HepG2 (cell line): ENCODE measurements around the gene ADRM1. TPM values are rescaled to one million over a fixed set of nuclear protein-coding genes. Genes with fewer than 3 reads are reported as not detected.
A peak's percentile ranks its signal among the peaks of the same experiment; 100 is the strongest.

Experiments
- ASH2L ChIP-seq: fragments of 300-600, 200-600 bp; sonication (generic); IDR thresholded peaks from 2 replicates; pipeline ENCODE4 v1.7.0; 2017; ENCODE audit warnings: low read depth, mild to moderate bottlenecking, moderate library complexity, mixed read lengths, low read length; ENCODE audit not compliant: insufficient read length
- HOXA5 ChIP-seq: sonication (generic); formaldehyde crosslinking; IDR thresholded peaks from 2 replicates; pipeline ENCODE4 v1.4.0; 2020; ENCODE audit warnings: missing genetic modification reagents
- JDP2 ChIP-seq: sonication (generic); formaldehyde crosslinking; IDR thresholded peaks from 2 replicates; pipeline ENCODE4 v1.8.1; 2022; ENCODE audit warnings: missing genetic modification reagents, borderline replicate concordance
- KLF15 ChIP-seq: sonication (generic); formaldehyde crosslinking; IDR thresholded peaks from 2 replicates; pipeline ENCODE4 v1.8.1; 2023; ENCODE audit warnings: borderline replicate concordance, mild to moderate bottlenecking, inconsistent platforms, missing genetic modification reagents, mixed read lengths
- LCORL ChIP-seq, 2 experiments: fragments of 450-650 bp in 1 of 2; sonication (generic) in 1 of 2; formaldehyde crosslinking in 1 of 2; IDR thresholded peaks; 2 replicates each; pipeline versions ENCODE4 v1.5.0 to v1.6.1; 2017 to 2020; ENCODE audit warnings: antibody characterized with exemption in 1 of 2, missing genetic modification reagents in 1 of 2
- MBNL3 ChIP-seq: fragments of 250-450 bp; sonication (Bioruptor Pico); conservative IDR thresholded peaks from 2 replicates; pipeline ENCODE4 v1.8.0; 2022; ENCODE audit warnings: mild to moderate bottlenecking, inconsistent platforms
- MIER2 ChIP-seq: IDR thresholded peaks from 2 replicates; pipeline ENCODE4 v1.6.1; 2016; ENCODE audit warnings: missing biosample characterization, missing genetic modification reagents
- MLLT10 ChIP-seq: sonication (generic); formaldehyde crosslinking; IDR thresholded peaks from 2 replicates; pipeline ENCODE4 v1.4.0; 2020; ENCODE audit warnings: missing genetic modification reagents
- PBX3 ChIP-seq: sonication (generic); formaldehyde crosslinking; IDR thresholded peaks from 2 replicates; pipeline ENCODE4 v1.8.1; 2023; ENCODE audit warnings: missing genetic modification reagents, inconsistent platforms, borderline replicate concordance
- PITX1 ChIP-seq: sonication (generic); formaldehyde crosslinking; IDR thresholded peaks from 2 replicates; pipeline ENCODE4 v1.5.1; 2020; ENCODE audit warnings: mild to moderate bottlenecking, missing genetic modification reagents
- PLRG1 ChIP-seq: fragments of 450-650 bp; conservative IDR thresholded peaks from 2 replicates; pipeline ENCODE4 v1.6.1; 2016
- PTBP1 ChIP-seq: fragments of 200-400 bp; formaldehyde crosslinking; IDR thresholded peaks from 2 replicates; pipeline ENCODE4 v1.6.1; 2018; ENCODE audit warnings: low read length, low read depth; ENCODE audit not compliant: poor library complexity, severe bottlenecking
- RNF2 ChIP-seq: fragments of 450-650 bp; conservative IDR thresholded peaks from 2 replicates; pipeline ENCODE4 v1.6.1; 2016; ENCODE audit warnings: low read depth
- SAP130 ChIP-seq: IDR thresholded peaks from 2 replicates; pipeline ENCODE4 v1.6.1; 2016; ENCODE audit warnings: low read depth
- SOX6 ChIP-seq, 2 experiments: fragments of 450-650 bp in 1 of 2; sonication (generic) in 1 of 2; formaldehyde crosslinking in 1 of 2; IDR thresholded peaks; 2 replicates each; pipeline versions ENCODE4 v1.4.0 to v1.6.1; 2017 to 2020; ENCODE audit warnings: antibody characterized with exemption in 1 of 2, mild to moderate bottlenecking in 1 of 2, missing genetic modification reagents in 1 of 2
- SRSF1 ChIP-seq: fragments of 200-400 bp; formaldehyde crosslinking; optimal IDR thresholded peaks from 2 replicates; pipeline ENCODE3; 2017; ENCODE audit warnings: mild to moderate bottlenecking, low read depth, low read length, moderate library complexity
- SSRP1 ChIP-seq: IDR thresholded peaks from 2 replicates; pipeline ENCODE4 v1.6.1; 2016; ENCODE audit warnings: control low read depth
- TEAD2 ChIP-seq: sonication (generic); formaldehyde crosslinking; IDR thresholded peaks from 2 replicates; pipeline ENCODE4 v1.9.0; 2021; ENCODE audit warnings: missing genetic modification reagents
- ZNF430 ChIP-seq: sonication (generic); formaldehyde crosslinking; IDR thresholded peaks from 2 replicates; pipeline ENCODE4 v1.9.0; 2021; ENCODE audit warnings: mild to moderate bottlenecking, missing genetic modification reagents
- ZNF432 ChIP-seq: sonication (generic); formaldehyde crosslinking; IDR thresholded peaks from 2 replicates; pipeline ENCODE4 v1.5.0; 2020; ENCODE audit warnings: missing genetic modification reagents, mild to moderate bottlenecking, borderline replicate concordance
- ZNF451 ChIP-seq: sonication (generic); formaldehyde crosslinking; IDR thresholded peaks from 2 replicates; pipeline ENCODE4 v1.5.0; 2020; ENCODE audit warnings: mild to moderate bottlenecking, missing genetic modification reagents
- ZNF513 ChIP-seq: sonication (generic); formaldehyde crosslinking; conservative IDR thresholded peaks from 2 replicates; pipeline ENCODE4 v1.5.0; 2020; ENCODE audit warnings: missing genetic modification reagents
- ZNF549 ChIP-seq: sonication (generic); formaldehyde crosslinking; IDR thresholded peaks from 2 replicates; pipeline ENCODE4 v1.5.0; 2020; ENCODE audit warnings: missing genetic modification reagents
- ZNF550 ChIP-seq: sonication (generic); formaldehyde crosslinking; IDR thresholded peaks from 2 replicates; pipeline ENCODE4 v1.4.0; 2020; ENCODE audit warnings: mild to moderate bottlenecking, missing genetic modification reagents, borderline replicate concordance
- ZNF800 ChIP-seq: sonication (generic); formaldehyde crosslinking; IDR thresholded peaks from 2 replicates; pipeline ENCODE4 v1.4.0; 2020; ENCODE audit warnings: missing genetic modification reagents
- ZSCAN22 ChIP-seq: sonication (generic); formaldehyde crosslinking; IDR thresholded peaks from 2 replicates; pipeline ENCODE4 v1.4.0; 2020; ENCODE audit warnings: mild to moderate bottlenecking, missing genetic modification reagents
- polyA plus RNA-seq, 8 experiments: library from polyadenylated mRNA; depleted of rRNA in 3 of 8; stranded (reverse) in 7 of 8; unstranded in 1 of 8; fragments of >200 nt; fragmentation: Illumina TruSeq in 4 of 8; extraction: Trizol in 4 of 8; gene quantifications; 2 replicates each; pipeline versions ENCODE4 v1.2.1 to v1.2.3, GENCODE V29; 2011 to 2016; ENCODE audit warnings: low read depth in 4 of 8, missing spikeins in 1 of 8, mixed read lengths in 1 of 8; ENCODE audit not compliant: insufficient read depth in 1 of 8
- total RNA-seq, 5 experiments: library from RNA; depleted of rRNA; stranded (reverse); fragments of >200 nt; fragmentation: Illumina TruSeq; extraction: Trizol; gene quantifications; 2 replicates each; pipeline ENCODE4 v1.2.3, GENCODE V29; 2016; ENCODE audit warnings: low read depth in 1 of 5

Gene ADRM1
- total and polyA plus RNA-seq, 2 of the 13 experiments (the other 11 are each of a cell fraction or from before 2014, with no cell fraction given), result 92.9 to 154 TPM

GRCh38 chr20:62355878-62356588, 53.2 kb downstream of the ADRM1 start (continued):
- TF ChIP-seq ZNF549 (CRISPR knock-in tag) (no peak), ZNF513 (CRISPR knock-in tag) (no peak), HOXA5 (no peak), MLLT10 (no peak), SRSF1 (no peak), ZNF430 (no peak), MIER2 (no peak), RNF2 (no peak), TEAD2 (no peak), SSRP1 (no peak), ZNF550 (CRISPR knock-in tag) (no peak), SOX6 (IDR thresholded peaks at IDR 0.05) (no peak), SOX6 (CRISPR knock-in tag; IDR thresholded peaks at IDR 0.05) (no peak), SAP130 (CRISPR knock-in tag) (peak; percentile 53), ASH2L (no peak), PTBP1 (peak; percentile 26), PBX3 (CRISPR knock-in tag) (no peak), PITX1 (no peak), LCORL (IDR thresholded peaks at IDR 0.05) (no peak), LCORL (CRISPR knock-in tag; IDR thresholded peaks at IDR 0.05) (0 out of 2 replicates have a peak, but pooled peaks have one; percentile 25), KLF15 (CRISPR knock-in tag) (no peak), ZNF432 (CRISPR knock-in tag) (no peak), ZNF451 (CRISPR knock-in tag) (no peak), PLRG1 (no peak), ZNF800 (no peak), MBNL3 (CRISPR knock-in tag) (no peak), JDP2 (CRISPR knock-in tag) (no peak), ZSCAN22 (no peak)
